Activated CD8-positive, alpha-beta T cell treated with anti-CD3 and anti-CD28 coated beads for 36 hours (primary cell): Measurements from ENCODE around the gene SIK3. TPM values are rescaled to one million over a fixed set of nuclear protein-coding genes. Genes with fewer than 3 reads are reported as not detected.

Experiments used
- ATAC-seq: fragments of 200-7000 bp; cut with Tn5 transposase; one replicate; pipeline ENCODE4 v1.10.0; 2021; ENCODE audit warnings: mild to moderate bottlenecking, moderate library complexity
- CTCF ChIA-PET: fragments of 350-600 bp; sonication (Branson Sonifier 250); formaldehyde crosslinking; loops from one replicate; lab custom pipeline; 2021; ENCODE audit warnings: antibody characterized with exemption; lab: Charles Lee
- POLR2A ChIA-PET: fragments of 350-600 bp; sonication (Branson Sonifier 250); formaldehyde crosslinking; loops from one replicate; lab custom pipeline; 2021; ENCODE audit warnings: antibody characterized with exemption; lab: Charles Lee
- DNase-seq: peaks from one replicate; pipeline ENCODE4 v3.0.0-alpha.2; 2020
- H3K27ac Mint-ChIP-seq: one replicate; pipeline ENCODE4 v1.8.0; 2021; ENCODE audit warnings: mild to moderate bottlenecking, mixed read lengths
- H3K27me3 Mint-ChIP-seq: one replicate; pipeline ENCODE4 v1.8.0; 2021; ENCODE audit warnings: mixed read lengths
- H3K36me3 Mint-ChIP-seq: one replicate; pipeline ENCODE4 v1.8.0; 2021; ENCODE audit warnings: low read depth, mixed read lengths
- H3K4me1 Mint-ChIP-seq: one replicate; pipeline ENCODE4 v1.8.0; 2021; ENCODE audit warnings: low read depth, mixed read lengths
- H3K4me3 Mint-ChIP-seq: one replicate; pipeline ENCODE4 v1.8.0; 2021; ENCODE audit warnings: mild to moderate bottlenecking, moderate library complexity, mixed read lengths
- H3K9me3 Mint-ChIP-seq: one replicate; pipeline ENCODE4 v1.8.0; 2021; ENCODE audit warnings: mixed read lengths
- intact Hi-C: fragments of 100-400 bp; cut with micrococcal nuclease; formaldehyde crosslinking; loops from one replicate; pipeline ENCODE4 v1.10.0; 2022
- total RNA-seq, 2 experiments: library from RNA; stranded (reverse); gene quantifications; one replicate each; pipeline ENCODE4 v1.2.3, GENCODE V29; 2021
- TF ChIP-seq, protein P1 (sequence below): fragments of 200-600 bp; IDR thresholded peaks from one replicate; pipeline ENCODE4 v1.8.0; 2022; ENCODE audit warnings: antibody characterized with exemption, mild to moderate bottlenecking

SIK3 gene
- total RNA-seq, 2 experiments from 2014 or later, result 18.7 to 24.1 TPM

DNA sequence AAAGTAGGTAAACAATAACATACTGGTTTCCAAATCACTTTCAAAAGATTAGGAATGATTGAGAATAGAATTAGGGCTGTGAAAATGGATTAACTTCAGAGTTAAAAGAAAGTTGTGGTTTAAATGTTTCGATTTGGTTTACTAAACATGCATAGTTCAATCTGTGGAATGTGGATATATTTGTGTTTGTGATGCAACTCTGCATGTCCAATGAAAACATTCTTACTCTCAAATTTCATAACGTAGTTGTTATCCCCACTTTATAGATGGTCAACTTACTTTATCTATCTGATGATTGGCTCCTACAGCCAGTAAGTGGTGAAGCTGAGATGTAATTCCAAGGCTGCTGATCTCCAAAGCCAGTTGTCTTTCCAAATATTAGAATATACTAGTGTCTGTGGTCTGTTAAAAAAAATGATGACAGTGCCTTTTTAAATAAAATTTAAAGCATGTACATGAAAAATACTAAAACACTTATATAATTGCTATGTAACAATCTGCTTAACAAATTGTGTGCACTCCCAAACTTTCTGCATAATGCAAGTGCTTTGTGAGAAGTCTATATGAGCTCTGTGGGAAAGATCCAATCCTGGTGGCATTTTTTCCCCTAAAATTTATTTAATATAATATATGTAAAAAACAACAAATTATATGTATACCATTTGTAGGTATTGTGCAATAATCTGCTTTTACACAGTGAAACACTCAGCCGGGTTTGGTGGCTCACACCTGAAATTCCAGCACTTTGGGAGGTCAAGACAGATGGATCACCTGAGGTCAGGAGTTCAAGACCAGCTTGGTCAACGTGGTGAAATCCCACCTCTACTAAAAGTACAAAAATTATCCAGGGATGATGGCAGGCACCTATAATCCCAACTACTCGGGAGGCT is 9.7 kb upstream of the SIK3 start:
- no peaks in the 10 kb centered on the region for H3K4me1 Mint-ChIP-seq
- ChIA-PET POLR2A (no interaction called here), CTCF (interaction anchor here (1.0 to 8.8 kb wide), 6 partner anchors 119 to 317 kb away, joined by 4 to 72 read pairs (median 13); no protein-coding TSS in a partner anchor)
- DNase-seq (no peak), ATAC-seq (no peak)
- H3K27me3 Mint-ChIP-seq, result no peaks in the 10 kb centered on the region
- H3K4me3 Mint-ChIP-seq, result no peak overlapping the region
- TF ChIP-seq, protein P1, sequence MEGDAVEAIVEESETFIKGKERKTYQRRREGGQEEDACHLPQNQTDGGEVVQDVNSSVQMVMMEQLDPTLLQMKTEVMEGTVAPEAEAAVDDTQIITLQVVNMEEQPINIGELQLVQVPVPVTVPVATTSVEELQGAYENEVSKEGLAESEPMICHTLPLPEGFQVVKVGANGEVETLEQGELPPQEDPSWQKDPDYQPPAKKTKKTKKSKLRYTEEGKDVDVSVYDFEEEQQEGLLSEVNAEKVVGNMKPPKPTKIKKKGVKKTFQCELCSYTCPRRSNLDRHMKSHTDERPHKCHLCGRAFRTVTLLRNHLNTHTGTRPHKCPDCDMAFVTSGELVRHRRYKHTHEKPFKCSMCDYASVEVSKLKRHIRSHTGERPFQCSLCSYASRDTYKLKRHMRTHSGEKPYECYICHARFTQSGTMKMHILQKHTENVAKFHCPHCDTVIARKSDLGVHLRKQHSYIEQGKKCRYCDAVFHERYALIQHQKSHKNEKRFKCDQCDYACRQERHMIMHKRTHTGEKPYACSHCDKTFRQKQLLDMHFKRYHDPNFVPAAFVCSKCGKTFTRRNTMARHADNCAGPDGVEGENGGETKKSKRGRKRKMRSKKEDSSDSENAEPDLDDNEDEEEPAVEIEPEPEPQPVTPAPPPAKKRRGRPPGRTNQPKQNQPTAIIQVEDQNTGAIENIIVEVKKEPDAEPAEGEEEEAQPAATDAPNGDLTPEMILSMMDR, result no peak
- H3K27ac Mint-ChIP-seq, result no peak overlapping the region
- H3K36me3 Mint-ChIP-seq, result no peaks in the 10 kb centered on the region
- no peaks in the 10 kb centered on the region for H3K9me3 Mint-ChIP-seq
- intact Hi-C loops, result no loop called here

DNA sequence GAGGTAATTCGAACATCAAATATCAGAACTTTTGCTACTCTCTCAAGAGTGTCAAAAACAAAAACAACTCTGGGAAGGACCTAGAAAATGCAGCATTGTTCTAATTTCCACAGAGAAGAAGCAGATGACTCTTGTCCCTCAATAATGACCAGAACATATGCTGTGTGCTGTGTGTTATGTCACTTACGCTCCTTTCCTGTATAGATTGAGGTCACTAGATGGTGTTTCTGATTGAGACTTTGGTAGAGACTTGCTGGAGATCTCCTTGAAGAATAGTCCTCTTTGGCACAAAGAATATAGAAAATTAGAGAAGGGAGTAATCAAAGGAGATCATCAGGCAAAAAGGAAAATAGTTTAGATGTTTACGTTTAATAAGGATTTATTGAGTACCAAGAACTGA is 2.3 kb upstream of the SIK3 start:
- intact Hi-C loops, result no loop called here
- Mint-ChIP-seq H3K9me3 (no peaks in the 10 kb centered on the region), H3K27ac (no peak overlapping the region), H3K36me3 (no peaks in the 10 kb centered on the region), H3K4me3 (no peak overlapping the region), H3K27me3 (no peaks in the 10 kb centered on the region), H3K4me1 (peaks cover 23% of the 10 kb centered on the region)
- DNase-seq (no peak), ATAC-seq (no peak)
- ChIA-PET POLR2A (no interaction called here), CTCF (interaction anchor here (0.8 to 4.8 kb wide), 3 partner anchors 222 to 309 kb away, joined by 3 to 26 read pairs (median 6); partner anchors contain the start of gene APOA5)
- TF ChIP-seq, protein P1, result no peak

DNA sequence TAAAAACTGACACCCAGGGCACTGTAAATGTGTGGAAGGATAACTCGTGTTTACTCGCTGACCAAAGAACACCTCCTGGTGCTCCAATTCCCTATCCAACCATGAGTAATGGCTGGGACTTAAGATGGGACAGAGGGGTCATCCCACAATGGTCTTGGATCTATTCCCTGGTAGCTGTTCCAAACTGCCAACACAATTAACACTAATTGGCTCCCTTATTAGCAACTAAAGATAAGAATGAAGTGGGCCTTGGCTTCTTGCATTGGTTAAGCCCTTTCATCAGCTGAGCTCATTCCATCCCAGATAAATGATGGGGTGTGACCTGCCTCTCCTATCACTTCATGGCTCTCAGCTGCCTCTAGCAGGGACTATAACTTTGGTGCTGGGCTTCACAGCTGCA is 1.5 kb upstream of the SIK3 start:
- Mint-ChIP-seq H3K27ac (peak overlapping the region; percentile 90), H3K4me1 (peaks cover 32% of the 10 kb centered on the region), H3K9me3 (no peaks in the 10 kb centered on the region), H3K27me3 (no peaks in the 10 kb centered on the region), H3K36me3 (no peaks in the 10 kb centered on the region), H3K4me3 (peak overlapping the region; percentile 33)
- TF ChIP-seq, protein P1, result no peak
- ChIA-PET CTCF (interaction anchor here (0.8 to 4.8 kb wide), 10 partner anchors 10 to 312 kb away, joined by 3 to 26 read pairs (median 3); partner anchors contain the start of genes APOA5 and ZPR1), POLR2A (interaction anchor here (1.4 to 3.3 kb wide), 2 partner anchors 22 to 170 kb away, joined by 5 to 22 read pairs; no protein-coding TSS in a partner anchor)
- intact Hi-C loops, result loop anchor here (5.0 kb wide), 3 partner anchors 37 to 217 kb away; no protein-coding TSS in a partner anchor
- ATAC-seq (no peak), DNase-seq (no peak)

DNA sequence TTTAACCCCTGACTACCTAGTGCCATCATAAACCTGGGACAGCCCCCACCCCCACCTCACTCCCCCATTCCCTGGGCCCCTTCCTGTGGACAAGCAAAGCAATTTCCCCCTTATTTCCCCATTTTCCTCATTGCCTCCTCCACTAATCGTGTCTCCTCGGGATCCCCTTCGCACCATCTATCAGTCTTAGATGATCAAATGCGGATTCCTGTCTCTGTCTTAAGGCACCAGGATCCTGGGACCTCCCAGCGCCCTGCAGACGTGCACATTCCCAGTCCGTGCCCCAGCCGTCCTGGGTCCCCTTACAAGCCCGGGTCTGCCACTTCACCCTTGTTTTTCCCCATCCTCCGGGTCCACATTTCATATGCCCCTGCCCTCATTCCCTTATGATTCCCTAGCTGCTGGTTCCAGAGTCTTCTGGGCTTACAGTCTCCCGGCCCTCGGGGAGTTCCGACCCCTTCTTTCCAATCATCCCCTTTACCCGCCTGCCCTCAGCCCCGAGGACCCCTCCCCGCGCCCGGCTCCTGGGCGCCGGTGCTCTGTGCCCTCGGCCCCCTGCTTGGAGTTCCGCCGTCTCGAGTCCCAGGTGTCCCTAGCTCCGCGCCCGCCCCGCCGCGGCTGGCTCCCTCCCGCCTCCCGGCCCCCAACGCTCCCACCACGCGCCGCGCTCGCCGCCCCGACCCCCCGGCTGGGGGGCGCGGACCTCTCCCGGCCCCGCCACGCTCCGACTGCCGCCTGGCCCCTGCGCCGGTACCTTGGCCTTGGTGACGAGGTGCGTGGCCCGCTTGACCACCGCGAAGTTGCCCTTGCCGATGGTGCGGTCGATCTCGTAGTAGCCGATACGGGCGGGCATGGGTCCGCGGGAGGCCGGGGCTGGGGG is 599 bp downstream of the SIK3 start:
- Mint-ChIP-seq H3K9me3 (no peaks in the 10 kb centered on the region), H3K4me3 (peak overlapping the region; percentile 98), H3K27me3 (no peaks in the 10 kb centered on the region), H3K36me3 (peaks cover 2% of the 10 kb centered on the region), H3K27ac (peak overlapping the region; percentile 94), H3K4me1 (peaks cover 52% of the 10 kb centered on the region)
- TF ChIP-seq, protein P1, result no peak
- POLR2A ChIA-PET, result interaction anchor here (0.7 to 3.3 kb wide), 19 partner anchors 14 to 324 kb away, joined by 3 to 22 read pairs (median 4); no protein-coding TSS in a partner anchor
- DNase-seq (peak; percentile 43), ATAC-seq (peak; percentile 19)
- CTCF ChIA-PET, result interaction anchor here (0.8 to 4.8 kb wide), 15 partner anchors 8 to 331 kb away, joined by 3 to 26 read pairs (median 5); partner anchors contain the start of gene APOA5
- intact Hi-C loops, result loop anchor here (5.0 kb wide), 3 partner anchors 35 to 215 kb away; no protein-coding TSS in a partner anchor
